ENCODE data around the gene CBX7. TPM values are rescaled to one million over a fixed set of nuclear protein-coding genes. Genes with fewer than 3 reads are reported as not detected.

The CBX7 gene
- polyA plus RNA-seq, 3 donors, result 19.5 to 57.2 (median 29.9) TPM

DNA sequence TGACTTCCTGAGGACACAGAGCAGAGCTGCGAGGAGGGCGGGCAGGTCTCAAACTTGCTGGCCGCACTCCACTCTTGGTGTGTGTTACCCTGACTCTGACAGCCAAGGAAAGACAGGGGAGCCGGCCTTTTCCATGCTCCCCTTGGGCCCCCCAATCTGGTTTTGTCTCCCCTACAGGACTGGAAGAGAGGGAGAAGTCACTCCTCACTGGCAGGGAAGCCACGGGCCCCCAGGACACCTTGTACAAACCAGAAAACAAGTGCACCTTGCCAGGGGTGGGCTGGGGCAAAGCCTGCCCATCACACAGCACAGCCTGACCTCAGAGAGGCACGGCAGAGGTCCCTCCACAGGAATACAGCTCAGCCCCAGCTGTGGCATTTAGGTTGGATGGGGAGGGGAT, 20.2 kb downstream of the CBX7 start:
- H3K27ac ChIP-seq (ENCODE audit: low read depth, low read length), result no peak overlapping the region
- WGBS, 3 donors, result 88 to 94% (median 88%) methylated on average over 6 of the region's 6 CpGs

- 57 to 62% (median 61%) methylated on average over 24 of the region's 24 CpGs for WGBS, 3 donors
- H3K27ac ChIP-seq (ENCODE audit: low read depth, low read length), result no peak overlapping the region
Measured at GRCh38 chr22:39130892-39131855, 21.3 kb downstream of the CBX7 start.

DNA sequence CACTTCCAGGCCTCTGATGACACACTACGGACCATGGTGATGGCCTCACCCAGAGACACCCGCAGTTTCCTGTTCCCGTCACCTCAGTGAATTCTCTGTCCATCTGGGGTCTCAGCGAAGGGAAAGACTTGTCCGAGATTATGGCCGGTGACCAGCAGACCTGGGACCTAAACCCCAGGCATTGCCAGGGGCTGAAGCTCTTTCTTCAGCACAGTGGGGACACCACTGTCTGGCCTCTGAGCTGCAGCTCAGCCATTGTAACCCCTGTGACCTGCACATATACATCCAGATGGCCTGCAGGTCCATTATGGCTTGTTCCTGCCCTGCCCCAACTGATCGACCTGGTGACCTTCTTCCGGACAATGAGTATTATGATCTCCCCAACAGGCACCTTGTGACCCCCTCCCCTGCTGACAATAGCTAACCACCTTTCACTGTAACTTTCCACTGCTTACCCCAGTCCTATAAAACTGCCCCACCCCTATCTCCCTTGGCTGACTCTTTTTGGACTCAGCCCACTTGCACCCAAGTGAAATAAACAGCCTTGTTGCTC, 22.3 kb downstream of the CBX7 start:
- WGBS, 3 donors, result 89 to 96% (median 92%) methylated on average over 8 of the region's 8 CpGs
- H3K27ac ChIP-seq (ENCODE audit: low read depth, low read length), result no peak overlapping the region

- WGBS, 3 donors, result 90 to 93% (median 92%) methylated on average over 9 of the region's 9 CpGs
- no peak overlapping the region for H3K27ac ChIP-seq (ENCODE audit: low read depth, low read length)
Measured at GRCh38 chr22:39129746-39130145, 22.7 kb downstream of the CBX7 start.

- H3K27ac ChIP-seq (ENCODE audit: low read depth, low read length), result no peak overlapping the region
- 84 to 91% (median 90%) methylated on average over 4 of the region's 4 CpGs for WGBS, 3 donors
Measured at GRCh38 chr22:39129081-39129480, 23.4 kb downstream of the CBX7 start.

GRCh38 chr22:39128508-39128907, 24.0 kb downstream of the CBX7 start:
- H3K27ac ChIP-seq (ENCODE audit: low read depth, low read length), result no peak overlapping the region
- WGBS, 3 donors, result 78 to 95% (median 93%) methylated on average over 6 of the region's 6 CpGs

- 86 to 91% (median 88%) methylated on average over 5 of the region's 5 CpGs for WGBS, 3 donors
- no peak overlapping the region for H3K27ac ChIP-seq (ENCODE audit: low read depth, low read length)
Measured at GRCh38 chr22:39125622-39126021, 26.9 kb downstream of the CBX7 start.

DNA sequence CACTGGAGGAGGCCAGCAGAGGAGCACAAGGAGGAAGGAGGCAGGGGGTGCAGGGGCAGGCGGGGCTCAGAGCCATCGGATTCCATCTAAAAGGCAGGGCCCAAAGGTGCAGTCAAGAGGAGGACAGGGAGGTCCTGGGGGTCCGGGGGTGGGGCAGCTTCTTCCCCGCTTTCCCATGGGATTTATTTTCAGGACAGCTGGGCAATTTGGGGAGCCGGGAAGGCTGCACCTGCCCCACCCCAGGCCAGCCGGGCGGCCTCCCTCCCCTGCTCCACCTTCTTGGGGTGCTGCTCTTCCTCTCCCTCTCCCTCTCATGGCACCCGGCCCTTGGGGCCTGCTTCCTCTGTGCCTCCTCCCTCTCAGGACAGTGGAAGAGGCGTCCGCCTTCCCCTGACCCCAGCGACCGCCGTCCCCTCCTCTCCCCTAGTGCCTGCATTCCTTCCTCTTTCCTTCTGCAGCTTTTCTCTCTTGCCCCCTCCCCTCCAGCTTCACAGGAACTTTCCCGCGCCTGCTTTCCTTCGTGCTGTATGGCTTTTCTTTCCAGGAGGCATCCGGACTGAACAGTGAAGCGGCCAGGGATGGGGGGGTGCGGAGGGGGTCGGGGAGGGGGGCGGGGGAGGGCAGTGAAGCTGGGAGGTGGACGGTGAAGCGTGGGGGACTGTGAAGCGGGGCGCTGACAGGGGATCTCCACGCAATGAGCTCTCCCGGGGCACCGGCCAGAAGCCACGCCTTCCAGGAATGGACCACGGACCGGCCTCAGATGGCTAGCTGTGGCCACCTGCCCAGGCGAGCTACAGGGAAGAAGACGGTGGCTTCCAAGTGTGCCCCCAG, 28.5 kb downstream of the CBX7 start:
- H3K27ac ChIP-seq (ENCODE audit: low read depth, low read length), result no peak overlapping the region
- whole genome bisulfite sequencing, 3 donors, result 19 to 47% (median 28%) methylated on average over 30 to 33 of the region's 33 CpGs

GRCh38 chr22:39122772-39123470, 29.6 kb downstream of the CBX7 start:
- 91 to 96% (median 91%) methylated on average over 17 of the region's 17 CpGs for WGBS, 3 donors
- no peak overlapping the region for H3K27ac ChIP-seq (ENCODE audit: low read depth, low read length)

DNA sequence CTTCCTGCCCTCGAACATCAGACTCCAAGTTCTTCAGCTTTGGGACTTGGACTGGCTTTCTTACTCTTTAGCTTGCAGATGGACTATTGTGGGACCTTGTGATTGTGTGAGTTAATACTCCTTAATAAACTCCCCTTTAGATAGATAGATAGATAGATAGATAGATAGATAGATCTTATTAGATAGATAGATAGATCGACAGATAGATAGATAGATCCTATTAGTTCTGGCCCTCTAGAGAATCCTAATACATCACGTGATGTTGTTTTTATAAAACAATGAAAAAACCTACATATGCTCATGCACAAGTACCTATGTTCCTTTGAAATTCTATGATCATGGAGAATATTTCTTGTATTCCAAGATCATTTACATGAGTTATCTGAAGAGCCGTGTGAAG, 31.5 kb downstream of the CBX7 start:
- 79 to 90% (median 89%) methylated on average over 4 of the region's 4 CpGs for WGBS, 3 donors
- no peak overlapping the region for H3K27ac ChIP-seq (ENCODE audit: low read depth, low read length)

DNA sequence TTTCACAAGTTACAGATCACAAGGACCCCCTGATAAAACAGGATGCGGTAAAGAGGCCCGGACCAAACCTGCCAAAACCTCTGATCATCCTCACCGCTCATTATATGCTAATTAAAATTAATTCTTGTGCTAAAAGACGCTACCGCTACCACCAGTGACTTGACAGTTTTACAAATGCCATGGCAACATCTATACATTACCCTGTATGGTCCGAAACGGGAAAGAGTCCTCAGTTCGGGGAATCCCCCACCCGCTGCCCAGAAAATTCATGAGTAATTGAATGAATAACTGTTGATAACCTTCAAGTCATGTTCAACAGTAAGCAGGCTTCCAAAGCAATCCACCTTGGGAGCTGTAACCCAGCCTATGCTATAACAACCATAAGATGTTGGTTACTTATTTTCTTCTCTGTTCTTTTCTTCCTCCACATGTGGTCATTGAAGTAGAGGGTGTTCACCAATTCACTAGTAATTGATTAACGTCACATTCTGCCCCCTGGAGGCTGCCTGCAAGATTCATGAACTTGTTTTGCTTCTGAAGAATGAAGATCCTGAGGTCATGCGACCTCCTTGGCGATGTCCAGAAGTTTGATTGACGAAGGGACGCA, 34.8 kb downstream of the CBX7 start:
- no peak overlapping the region for H3K27ac ChIP-seq (ENCODE audit: low read depth, low read length)
- 54 to 58% (median 57%) methylated on average over 14 of the region's 14 CpGs for WGBS, 3 donors

DNA sequence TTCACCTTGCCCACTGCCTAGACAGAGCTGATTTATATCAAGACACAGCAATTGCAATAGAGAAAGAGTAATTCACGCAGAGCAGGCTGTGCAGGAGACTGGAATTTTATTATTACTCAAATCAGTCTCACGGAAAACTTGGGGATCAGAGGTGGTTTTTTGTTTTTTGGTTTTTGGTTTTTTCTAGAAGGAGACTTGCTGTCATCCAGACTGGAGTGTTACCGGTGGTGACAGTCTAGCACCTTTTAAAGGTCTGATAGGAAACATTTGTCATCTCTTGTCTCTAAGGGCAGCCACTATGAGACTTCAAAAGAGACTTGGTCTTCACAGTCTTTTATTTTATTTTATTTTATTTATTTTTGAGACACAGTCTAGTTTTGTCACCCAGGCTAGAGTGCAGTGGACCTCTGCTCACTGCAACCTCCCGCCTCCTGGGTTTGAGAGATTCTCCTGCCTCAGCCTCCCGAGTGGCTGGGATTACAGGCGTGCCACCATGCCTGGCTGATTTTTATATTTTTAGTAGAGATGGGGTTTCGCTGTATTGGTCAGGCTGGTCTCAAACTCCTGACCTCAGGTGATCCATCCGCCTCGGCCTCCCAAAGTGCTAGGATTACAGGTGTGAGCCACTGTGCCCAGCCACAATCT, 36.4 kb downstream of the CBX7 start:
- H3K27ac ChIP-seq (ENCODE audit: low read depth, low read length), result no peak overlapping the region
- WGBS, 3 donors, result 76 to 86% (median 85%) methylated on average over 9 of the region's 9 CpGs

DNA sequence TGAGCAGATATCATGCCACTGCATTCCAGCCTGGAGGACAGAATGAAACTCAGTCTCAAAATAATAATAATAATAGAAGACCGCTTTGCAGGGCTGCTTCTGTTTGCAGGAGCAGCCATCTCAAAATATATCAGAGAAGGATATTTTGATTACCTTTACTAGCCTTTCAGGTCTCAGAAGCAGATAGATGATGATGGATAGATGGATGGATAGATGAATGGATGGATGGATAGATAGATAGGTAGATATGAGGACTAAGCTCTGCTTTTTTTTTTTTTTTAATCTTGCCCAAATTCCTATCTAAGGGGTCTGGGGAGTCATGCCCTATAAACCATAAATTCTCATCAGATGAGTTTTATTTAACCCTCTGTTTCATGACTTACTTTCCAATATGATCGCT, 36.9 kb downstream of the CBX7 start:
- no peak overlapping the region for H3K27ac ChIP-seq (ENCODE audit: low read depth, low read length)
- 88 to 93% (median 90%) methylated on average over 2 of the region's 2 CpGs for WGBS, 3 donors

GRCh38 chr22:39114112-39114511, 38.4 kb downstream of the CBX7 start:
- no peak overlapping the region for H3K27ac ChIP-seq (ENCODE audit: low read depth, low read length)
- 40 to 61% (median 42%) methylated on average over 6 of the region's 6 CpGs for WGBS, 3 donors

DNA sequence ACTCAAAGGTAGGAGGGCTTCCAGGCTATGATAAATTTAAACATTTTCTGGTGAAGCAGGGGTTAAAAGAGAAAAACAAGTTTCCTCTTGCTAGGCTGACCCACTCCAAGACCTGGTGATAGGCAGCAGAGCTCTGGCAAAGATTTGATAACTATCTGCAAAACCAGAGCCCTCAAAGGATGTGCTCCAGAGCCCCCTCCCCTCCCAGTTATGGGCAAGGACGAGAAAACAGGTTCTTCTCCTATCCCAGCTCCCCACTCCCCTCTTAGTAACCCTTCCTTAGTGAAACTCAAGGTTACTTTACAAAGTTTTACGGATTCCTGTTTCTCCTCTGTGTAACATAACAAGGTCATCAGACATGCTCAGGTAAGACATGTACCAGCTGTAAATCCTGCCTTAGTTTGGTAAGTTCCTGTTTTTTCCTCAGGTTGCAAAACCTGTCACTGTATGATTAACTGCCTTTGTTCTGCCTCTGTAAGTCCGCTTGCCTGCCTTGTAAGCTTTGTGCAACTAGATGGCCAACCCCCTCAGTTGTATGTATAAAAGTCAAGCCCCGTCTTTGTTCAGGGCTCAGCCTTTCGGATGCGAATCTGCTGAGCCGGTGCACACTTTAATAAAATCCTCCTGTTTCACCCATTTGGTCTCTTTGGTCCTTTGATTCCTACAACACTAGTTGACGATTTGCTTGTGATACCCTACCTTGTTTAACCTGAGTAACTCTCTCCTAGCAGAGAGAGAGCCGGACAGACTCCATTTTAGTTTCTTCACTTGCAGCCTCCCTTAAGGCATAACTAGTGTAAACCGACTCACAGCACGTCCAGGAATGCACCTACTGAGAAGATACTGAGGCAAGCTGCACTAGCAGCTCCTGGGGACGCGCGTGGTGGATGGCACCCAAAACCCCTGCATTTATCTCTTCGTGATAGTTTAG, 41.6 kb downstream of the CBX7 start:
- WGBS, 3 donors, result 63 to 70% (median 66%) methylated on average over 15 of the region's 15 CpGs
- no peak overlapping the region for H3K27ac ChIP-seq (ENCODE audit: low read depth, low read length)

GRCh38 chr22:39109361-39109760, 43.1 kb downstream of the CBX7 start:
- 62 to 83% (median 64%) methylated on average over 9 of the region's 9 CpGs for WGBS, 3 donors
- no peak overlapping the region for H3K27ac ChIP-seq (ENCODE audit: low read depth, low read length)

GRCh38 chr22:39108487-39108886, 44.0 kb downstream of the CBX7 start:
- 93 to 96% (median 96%) methylated on average over 4 of the region's 4 CpGs for WGBS, 3 donors
- H3K27ac ChIP-seq (ENCODE audit: low read depth, low read length), result no peak overlapping the region
